Sciatic nerve (tissue), 2 donors: ENCODE measurements around the gene PTCH1. TPM values are rescaled to one million over a fixed set of nuclear protein-coding genes. Genes with fewer than 3 reads are reported as not detected.

Source experiments
- ATAC-seq: fragments of 200-7000 bp; cut with Tn5 transposase; one replicate; pipeline ENCODE4 v1.9.1; 2020; ENCODE audit warnings: mild to moderate bottlenecking, moderate library complexity
- DNase-seq: peaks from one replicate; pipeline ENCODE4 v3.0.0-alpha.2; 2020; ENCODE audit warnings: low spot score
- intact Hi-C: fragments of 100-400 bp; cut with DNase I; formaldehyde crosslinking; loops from one replicate; pipeline ENCODE4 v1.14.2; 2022
- total RNA-seq: library from RNA; stranded (reverse); fragmentation: NEBNext Ultra II Directional; extraction: Animal tissue kit (Norgen Biotek cat#: 25700); gene quantifications from one replicate; pipeline ENCODE4 v1.2.1, GENCODE V29; 2021
- donor health status: DM: no; HTN: no; CAD: no.
- donor health status: DM: no; HTN: no; CAD: no.

The PTCH1 gene
- total RNA-seq, 1 donor from 2014 or later: 136 TPM

- intact Hi-C loops: no loop called here
- ATAC-seq (no peak), DNase-seq (no peak)
Observed at GRCh38 chr9:95455714-95456113, 61.1 kb downstream of the PTCH1 start.

GRCh38 chr9:95452176-95452575 lies 64.6 kb downstream of the PTCH1 start:
- no peak for DNase-seq
- intact Hi-C loops: no loop called here
- no peak for ATAC-seq

- no peak for ATAC-seq
- intact Hi-C loops: no loop called here
- DNase-seq: no peak
Observed at GRCh38 chr9:95451065-95451426, 65.7 kb downstream of the PTCH1 start.

GRCh38 chr9:95450171-95451064 lies 66.4 kb downstream of the PTCH1 start:
- ATAC-seq: no peak
- intact Hi-C loops: no loop called here
- DNase-seq: no peak

GRCh38 chr9:95449016-95449415 lies 67.8 kb downstream of the PTCH1 start:
- no peak for DNase-seq
- intact Hi-C loops: no loop called here
- no peak for ATAC-seq

GRCh38 chr9:95447660-95448420 lies 68.9 kb downstream of the PTCH1 start:
- ATAC-seq: peak; percentile 5
- no peak for DNase-seq
- intact Hi-C loops: no loop called here

GRCh38 chr9:95446984-95447383 lies 69.8 kb downstream of the PTCH1 start:
- intact Hi-C loops: no loop called here
- no peak for DNase-seq
- peak; percentile 8 for ATAC-seq

GRCh38 chr9:95446259-95446658 lies 70.5 kb downstream of the PTCH1 start:
- ATAC-seq (no peak), DNase-seq (no peak)
- intact Hi-C loops: no loop called here

GRCh38 chr9:95444160-95444559 lies 72.6 kb downstream of the PTCH1 start:
- ATAC-seq (peak; percentile 8), DNase-seq (no peak)
- intact Hi-C loops: no loop called here

GRCh38 chr9:95443301-95443700 lies 73.5 kb downstream of the PTCH1 start:
- intact Hi-C loops: no loop called here
- no peak for ATAC-seq
- no peak for DNase-seq

GRCh38 chr9:95441081-95441480 lies 75.7 kb downstream of the PTCH1 start:
- ATAC-seq: no peak
- intact Hi-C loops: no loop called here
- no peak for DNase-seq

- intact Hi-C loops: no loop called here
- no peak for ATAC-seq
- no peak for DNase-seq
Observed at GRCh38 chr9:95440447-95440846, 76.3 kb downstream of the PTCH1 start.

GRCh38 chr9:95438561-95439357 lies 78.0 kb downstream of the PTCH1 start:
- DNase-seq (no peak), ATAC-seq (no peak)
- intact Hi-C loops: no loop called here

GRCh38 chr9:95437559-95437958 lies 79.2 kb downstream of the PTCH1 start:
- no peak for ATAC-seq
- no peak for DNase-seq
- intact Hi-C loops: no loop called here

- no peak for ATAC-seq
- no peak for DNase-seq
- intact Hi-C loops: no loop called here
Observed at GRCh38 chr9:95436416-95436815, 80.4 kb downstream of the PTCH1 start.

- ATAC-seq: no peak
- no peak for DNase-seq
- intact Hi-C loops: no loop called here
Observed at GRCh38 chr9:95435074-95435728, 81.6 kb downstream of the PTCH1 start.

GRCh38 chr9:95434116-95435073 lies 82.4 kb downstream of the PTCH1 start:
- peak; percentile 42 for ATAC-seq
- no peak for DNase-seq
- intact Hi-C loops: no loop called here
